Measurements from ENCODE around the gene ITPKB.

The ITPKB gene

GRCh38 chr1:226662642-226663326 is 76.3 kb downstream of the ITPKB start:
- peak; percentile 100 for DNase-seq

GRCh38 chr1:226661965-226662364 is 77.1 kb downstream of the ITPKB start:
- peak; percentile 17 for DNase-seq

- no peak for DNase-seq
Measured at GRCh38 chr1:226661271-226661670, 77.8 kb downstream of the ITPKB start.

- no peak for DNase-seq
Measured at GRCh38 chr1:226660410-226661182, 78.5 kb downstream of the ITPKB start.

- DNase-seq, result no peak
Measured at GRCh38 chr1:226659641-226660040, 79.4 kb downstream of the ITPKB start.

- no peak for DNase-seq
Measured at GRCh38 chr1:226659136-226659535, 79.9 kb downstream of the ITPKB start.

- no peak for DNase-seq
Measured at GRCh38 chr1:226658546-226659125, 80.4 kb downstream of the ITPKB start.

- no peak for DNase-seq
Measured at GRCh38 chr1:226657895-226658545, 81.1 kb downstream of the ITPKB start.

- DNase-seq, result peak; percentile 87
Measured at GRCh38 chr1:226656601-226657277, 82.3 kb downstream of the ITPKB start.

- no peak for DNase-seq
Measured at GRCh38 chr1:226656201-226656600, 82.9 kb downstream of the ITPKB start.

GRCh38 chr1:226655251-226656163 is 83.6 kb downstream of the ITPKB start:
- peak; percentile 16 for DNase-seq

GRCh38 chr1:226654668-226655055 is 84.4 kb downstream of the ITPKB start:
- no peak for DNase-seq

- DNase-seq, result peak; percentile 76
Measured at GRCh38 chr1:226654046-226654667, 84.9 kb downstream of the ITPKB start.

- no peak for DNase-seq
Measured at GRCh38 chr1:226653311-226653921, 85.7 kb downstream of the ITPKB start.

GRCh38 chr1:226652613-226653012 is 86.5 kb downstream of the ITPKB start:
- no peak for DNase-seq

- DNase-seq, result no peak
Measured at GRCh38 chr1:226651732-226652105, 87.4 kb downstream of the ITPKB start.

- DNase-seq, result no peak
Measured at GRCh38 chr1:226651041-226651731, 87.9 kb downstream of the ITPKB start.

GRCh38 chr1:226650236-226650841 is 88.7 kb downstream of the ITPKB start:
- no peak for DNase-seq

GRCh38 chr1:226649780-226650179 is 89.3 kb downstream of the ITPKB start:
- DNase-seq, result peak; percentile 52

GRCh38 chr1:226649244-226649643 is 89.8 kb downstream of the ITPKB start:
- no peak for DNase-seq
